Measurements from ENCODE around the gene CLDN14.
"Not testable (repeated sequence)": the region's sequence is repeated elsewhere in the genome, so short reads cannot be mapped to it uniquely, and the experiment has no call there.

Gene CLDN14

GRCh38 chr21:36478941-36479340 lies 981 bp downstream of the CLDN14 start:
- peak overlapping the region; percentile 51 for H3K27ac ChIP-seq
- no peak for TF ChIP-seq CTCF (conservative IDR thresholded peaks at IDR 0.05)

GRCh38 chr21:36478207-36478701 lies 1.7 kb downstream of the CLDN14 start:
- H3K27ac ChIP-seq = peak overlapping the region; percentile 51
- TF ChIP-seq CTCF (conservative IDR thresholded peaks at IDR 0.05) = no peak
- TF ChIP-seq ZFX (IDR thresholded peaks at IDR 0.05) = no peak

GRCh38 chr21:36477559-36477958 lies 2.4 kb downstream of the CLDN14 start:
- TF ChIP-seq CTCF (conservative IDR thresholded peaks at IDR 0.05) (no peak), ZFX (IDR thresholded peaks at IDR 0.05) (0 out of 2 replicates have a peak, but pooled peaks have one; percentile 13)
- peak overlapping the region; percentile 37; the same call in 1 of the 2 replicates for H3K27ac ChIP-seq

GRCh38 chr21:36477001-36477400 lies 2.9 kb downstream of the CLDN14 start:
- H3K27ac ChIP-seq = no peak overlapping the region
- TF ChIP-seq ZFX (IDR thresholded peaks at IDR 0.05) = no peak

GRCh38 chr21:36476541-36476940 lies 3.4 kb downstream of the CLDN14 start:
- H3K27ac ChIP-seq = not testable (repeated sequence)

GRCh38 chr21:36474591-36474990 lies 5.3 kb downstream of the CLDN14 start:
- H3K27ac ChIP-seq = no peak overlapping the region
- TF ChIP-seq ZFX (IDR thresholded peaks at IDR 0.05) (no peak), CTCF (conservative IDR thresholded peaks at IDR 0.05) (no peak)

GRCh38 chr21:36473203-36473602 lies 6.7 kb downstream of the CLDN14 start:
- no peak overlapping the region for H3K27ac ChIP-seq
- TF ChIP-seq ZFX (IDR thresholded peaks at IDR 0.05) (no peak), CTCF (conservative IDR thresholded peaks at IDR 0.05) (no peak)

GRCh38 chr21:36472377-36472776 lies 7.5 kb downstream of the CLDN14 start:
- no peak overlapping the region for H3K27ac ChIP-seq
- TF ChIP-seq ZFX (IDR thresholded peaks at IDR 0.05) = no peak
- TF ChIP-seq CTCF (conservative IDR thresholded peaks at IDR 0.05) = no peak
